ENCODE results near the gene XCL2. TPM values are rescaled to one million over a fixed set of nuclear protein-coding genes. Genes with fewer than 3 reads are reported as not detected.

Gene XCL2
- total and polyA plus RNA-seq, 8 donors = 0.35 to 25.4 TPM; not detected in 6

- DNase-seq = no peak
- Histone ChIP-seq H3K4me3 (no peak overlapping the region), H3K27ac (no peak overlapping the region), H3K4me1 (peaks cover 0 to 7% (median 0%) of the 10 kb centered on the region in 4 donors), H3K9me3 (no peaks in the 10 kb centered on the region), H3K27me3 (no peaks in the 10 kb centered on the region), H3K36me3 (no peaks in the 10 kb centered on the region)
- TF ChIP-seq CTCF (IDR thresholded peaks at IDR 0.05) (no peak), POLR2AphosphoS5 (IDR thresholded peaks at IDR 0.05) (no peak)
- intact Hi-C loops (cut with DNase I; ENCODE audit: low total_unique reads) = no loop called here
- 71 to 83% (median 81%) methylated on average over 2 of the region's 2 CpGs for WGBS, 5 donors
These were observed 18.2 kb upstream of the XCL2 start for GRCh38 chr1:168561989-168562388.

- TF ChIP-seq EP300 (IDR thresholded peaks at IDR 0.05) = no peak
- no peak for TF ChIP-seq POLR2A (IDR thresholded peaks at IDR 0.05)
- Histone ChIP-seq H3K4me1 (peaks cover 0 to 15% (median 0%) of the 10 kb centered on the region in 4 donors), H3K9me3 (no peaks in the 10 kb centered on the region), H3K27ac (no peak overlapping the region), H3K4me3 (no peak overlapping the region), H3K36me3 (no peaks in the 10 kb centered on the region), H3K27me3 (no peaks in the 10 kb centered on the region)
- DNase-seq = no peak
- intact Hi-C loops (cut with DNase I; ENCODE audit: low total_unique reads) = no loop called here
These were observed 16.6 kb upstream of the XCL2 start for GRCh38 chr1:168560370-168560769.

GRCh38 chr1:168556647-168557046, 12.8 kb upstream of the XCL2 start:
- no peaks in the 10 kb centered on the region for H3K27me3 ChIP-seq
- no peaks in the 10 kb centered on the region for H3K9me3 ChIP-seq
- H3K27ac ChIP-seq = no peak overlapping the region
- no peak overlapping the region for H3K4me3 ChIP-seq
- DNase-seq = no peak
- peaks cover 0 to 27% (median 0%) of the 10 kb centered on the region in 4 donors for H3K4me1 ChIP-seq
- intact Hi-C loops (cut with DNase I; ENCODE audit: low total_unique reads) = no loop called here
- no peaks in the 10 kb centered on the region for H3K36me3 ChIP-seq
- TF ChIP-seq POLR2A (IDR thresholded peaks at IDR 0.05) (no peak), EP300 (IDR thresholded peaks at IDR 0.05) (no peak), POLR2AphosphoS5 (IDR thresholded peaks at IDR 0.05) (no peak), CTCF (IDR thresholded peaks at IDR 0.05) (no peak)

GRCh38 chr1:168555508-168556046, 11.8 kb upstream of the XCL2 start:
- no peaks in the 10 kb centered on the region for H3K27me3 ChIP-seq
- TF ChIP-seq POLR2AphosphoS5 (IDR thresholded peaks at IDR 0.05) = no peak
- no peak for TF ChIP-seq EP300 (IDR thresholded peaks at IDR 0.05)
- no peak for TF ChIP-seq POLR2A (IDR thresholded peaks at IDR 0.05)
- no peak for TF ChIP-seq CTCF (IDR thresholded peaks at IDR 0.05)
- DNase-seq = no peak
- intact Hi-C loops (cut with DNase I; ENCODE audit: low total_unique reads) = no loop called here
- H3K27ac ChIP-seq = no peak overlapping the region
- no peaks in the 10 kb centered on the region for H3K9me3 ChIP-seq
- H3K4me1 ChIP-seq = peaks cover 0 to 30% (median 0%) of the 10 kb centered on the region in 4 donors
- no peak overlapping the region for H3K4me3 ChIP-seq
- 64 to 82% (median 70%) methylated on average over 3 of the region's 3 CpGs for WGBS, 5 donors
- no peaks in the 10 kb centered on the region for H3K36me3 ChIP-seq

GRCh38 chr1:168554603-168555483, 11.0 kb upstream of the XCL2 start:
- DNase-seq = no peak
- WGBS, 5 donors = 71 to 88% (median 84%) methylated on average over 5 of the region's 5 CpGs
- H3K36me3 ChIP-seq = no peaks in the 10 kb centered on the region
- no peaks in the 10 kb centered on the region for H3K9me3 ChIP-seq
- H3K27ac ChIP-seq = no peak overlapping the region
- intact Hi-C loops (cut with DNase I; ENCODE audit: low total_unique reads) = no loop called here
- no peak overlapping the region for H3K4me3 ChIP-seq
- H3K4me1 ChIP-seq = peaks cover 0 to 30% (median 0%) of the 10 kb centered on the region in 4 donors
- TF ChIP-seq CTCF (IDR thresholded peaks at IDR 0.05) = no peak
- no peak for TF ChIP-seq POLR2AphosphoS5 (IDR thresholded peaks at IDR 0.05)
- TF ChIP-seq EP300 (IDR thresholded peaks at IDR 0.05) = no peak
- TF ChIP-seq POLR2A (IDR thresholded peaks at IDR 0.05) = no peak
- no peaks in the 10 kb centered on the region for H3K27me3 ChIP-seq

All from stomach (tissue), 9 donors.